Heart left ventricle (tissue), 16 donors: ENCODE data around the gene FGF14. TPM values are rescaled to one million over a fixed set of nuclear protein-coding genes. Genes with fewer than 3 reads are reported as not detected.

Source experiments
- ATAC-seq, 4 donors: fragments of 200-7000 bp; cut with Tn5 transposase; one replicate each; pipeline ENCODE4 v1.9.1; 2020 to 2022; ENCODE audit warnings: moderate library complexity in 4 of 4, mild to moderate bottlenecking in 3 of 4, moderate number of reproducible peaks in 1 of 4
- DNase-seq, 5 donors: peaks; one replicate each; pipeline ENCODE4 v3.0.0-alpha.2; 2020
- H3K27ac ChIP-seq, 12 donors: fragments of 200-600 bp; sonication (generic) in 4 of 12; one replicate each; pipeline versions ENCODE4 v1.5.0 to v1.8.0; 2016 to 2022; ENCODE audit warnings: mild to moderate bottlenecking in 2 of 12
- H3K27me3 ChIP-seq, 9 donors: fragments of 200-600 bp; sonication (generic) in 2 of 9; one replicate each; pipeline versions ENCODE4 v1.5.1 to v1.8.0; 2016 to 2022; ENCODE audit warnings: mild to moderate bottlenecking in 3 of 9
- H3K36me3 ChIP-seq, 9 donors: fragments of 200-600 bp; sonication (generic) in 2 of 9; one replicate each; pipeline versions ENCODE4 v1.5.0 to v1.8.0; 2018 to 2022; ENCODE audit warnings: mild to moderate bottlenecking in 2 of 9
- H3K4me1 ChIP-seq, 12 donors: fragments of 200-600 bp; sonication (generic) in 4 of 12; one replicate each; pipeline versions ENCODE4 v1.5.0 to v1.8.0; 2016 to 2022; ENCODE audit warnings: mild to moderate bottlenecking in 3 of 12
- H3K4me3 ChIP-seq, 12 donors: fragments of 200-600 bp; sonication (generic) in 4 of 12; one replicate each; pipeline versions ENCODE4 v1.5.0 to v1.8.0; 2017 to 2022; ENCODE audit warnings: mild to moderate bottlenecking in 9 of 12, moderate library complexity in 4 of 12
- H3K9me3 ChIP-seq, 12 donors: fragments of 200-600 bp; sonication (generic) in 4 of 12; one replicate each; pipeline versions ENCODE4 v1.5.0 to v1.8.0; 2016 to 2022; ENCODE audit warnings: mild to moderate bottlenecking in 1 of 12
- POLR2A ChIP-seq, 2 donors: fragments of 450-650 bp; IDR thresholded peaks; one replicate each; pipeline ENCODE4 v1.6.1; 2017; ENCODE audit warnings: antibody characterized with exemption in 2 of 2, mild to moderate bottlenecking in 2 of 2, moderate library complexity in 2 of 2
- WGBS, 4 donors: extraction: QIAGEN DNeasy Blood & Tissue Kit in 2 of 4; methylation state at CpG; one replicate each; pipeline versions ENCODE4 v1.1.5 to v1.1.7; 2013 to 2018; 5-methylcytosine and 5-hydroxymethylcytosine counted together
- intact Hi-C, 10 donors: fragments of 100-400 bp; cut with DNase I; formaldehyde crosslinking; loops; one replicate each; pipeline versions ENCODE4 v1.11.1 to v1.14.2; 2022
- polyA plus RNA-seq, 2 donors: library from polyadenylated mRNA; stranded (reverse); fragments of 200-250 nt; gene quantifications; one replicate each; pipeline ENCODE4 v1.2.3, GENCODE V29; 2013
- total RNA-seq, 9 donors: library from RNA; depleted of rRNA in 2 of 9; stranded (reverse); fragments of >200 nt in 2 of 9; fragmentation: NEBNext Ultra II Directional in 3 of 9; extraction: Animal tissue kit (Norgen Biotek cat#: 25700) in 3 of 9; gene quantifications; one replicate each; pipeline versions ENCODE4 v1.1.0 to v1.2.4, GENCODE V29; 2016 to 2023
- TF ChIP-seq, protein P1 (sequence below), 12 donors: fragments of 200-600 bp; sonication (generic) in 4 of 12; IDR thresholded peaks; one replicate each; pipeline versions ENCODE4 v1.5.0 to v1.8.0; 2018 to 2022; ENCODE audit warnings: antibody characterized with exemption in 12 of 12, mild to moderate bottlenecking in 5 of 12
- donor health status: ischemic (EF 13 %, LVEDD 7.1; RV severe dilation, severe dysfunction).
- donor health status: healthy with polysubstance abuse.
- donor health status: DM: no; HTN: yes; CAD: no.
- donor health status: DM: no; HTN: no; CAD: no.
- donor health status: ischemic (EF 25% LVEDD 6.9; RV normal size, moderate dysfunction).
- donor health status: ischemic (EF 25% LVEDD 5.7; RV mildly dilated, moderate dysfunction).
- donor health status: healthy.
- donor health status: DM: yes; HTN: yes; CAD: no.
- donor health status: ischemic (EF 35%, LVEDD 5.7; RV mildly dilated, moderate dysfunction).
- donor health status: nonischemic (EF 11% LVEDD 7.7; RV severe dilation, severe dysfunction).
- donor health status: DM: yes; HTN: yes; CAD: no.
- donor health status: PGD.
- donor health status: ischemic (EF 29% LVEDD 5.4; RV normal size, mild dysfunction).
- donor health status: nonischemic (EF 23%, LVEDD 6.1; RV moderate dilation, normal function).

Gene FGF14
- total and polyA plus RNA-seq, 11 donors: 0.14 to 6.3 (median 3.9) TPM

DNA sequence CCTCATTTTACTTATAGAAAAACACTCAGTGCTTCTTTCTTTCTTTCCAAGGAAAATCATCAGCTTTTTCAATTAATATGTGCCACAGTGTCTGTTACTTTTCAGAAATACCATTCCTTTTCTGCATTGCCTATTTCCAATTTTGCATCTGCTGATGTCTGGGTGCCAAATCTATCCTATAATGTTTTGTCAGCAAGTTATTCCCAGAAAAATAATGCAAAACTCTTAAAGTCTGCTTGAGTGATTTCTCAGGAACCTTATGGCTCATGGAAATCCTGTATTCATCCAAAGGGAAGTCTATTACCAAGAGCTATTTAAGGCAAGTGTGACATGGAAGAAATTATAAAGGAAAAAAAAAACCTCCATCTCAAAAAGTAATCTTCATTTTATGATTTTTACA lies 224.4 kb downstream of the FGF14 start:
- no peak overlapping the region for H3K27ac ChIP-seq
- intact Hi-C loops: no loop called here
- no peaks in the 10 kb centered on the region for H3K36me3 ChIP-seq
- TF ChIP-seq, protein P1, sequence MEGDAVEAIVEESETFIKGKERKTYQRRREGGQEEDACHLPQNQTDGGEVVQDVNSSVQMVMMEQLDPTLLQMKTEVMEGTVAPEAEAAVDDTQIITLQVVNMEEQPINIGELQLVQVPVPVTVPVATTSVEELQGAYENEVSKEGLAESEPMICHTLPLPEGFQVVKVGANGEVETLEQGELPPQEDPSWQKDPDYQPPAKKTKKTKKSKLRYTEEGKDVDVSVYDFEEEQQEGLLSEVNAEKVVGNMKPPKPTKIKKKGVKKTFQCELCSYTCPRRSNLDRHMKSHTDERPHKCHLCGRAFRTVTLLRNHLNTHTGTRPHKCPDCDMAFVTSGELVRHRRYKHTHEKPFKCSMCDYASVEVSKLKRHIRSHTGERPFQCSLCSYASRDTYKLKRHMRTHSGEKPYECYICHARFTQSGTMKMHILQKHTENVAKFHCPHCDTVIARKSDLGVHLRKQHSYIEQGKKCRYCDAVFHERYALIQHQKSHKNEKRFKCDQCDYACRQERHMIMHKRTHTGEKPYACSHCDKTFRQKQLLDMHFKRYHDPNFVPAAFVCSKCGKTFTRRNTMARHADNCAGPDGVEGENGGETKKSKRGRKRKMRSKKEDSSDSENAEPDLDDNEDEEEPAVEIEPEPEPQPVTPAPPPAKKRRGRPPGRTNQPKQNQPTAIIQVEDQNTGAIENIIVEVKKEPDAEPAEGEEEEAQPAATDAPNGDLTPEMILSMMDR (IDR thresholded peaks at IDR 0.05): no peak
- TF ChIP-seq POLR2A (IDR thresholded peaks at IDR 0.05): no peak
- no peaks in the 10 kb centered on the region for H3K27me3 ChIP-seq
- ATAC-seq (no peak), DNase-seq (no peak)
- H3K4me1 ChIP-seq: no peaks in the 10 kb centered on the region
- H3K9me3 ChIP-seq: peaks cover 0 to 3% (median 0%) of the 10 kb centered on the region in 12 donors
- H3K4me3 ChIP-seq: no peak overlapping the region

DNA sequence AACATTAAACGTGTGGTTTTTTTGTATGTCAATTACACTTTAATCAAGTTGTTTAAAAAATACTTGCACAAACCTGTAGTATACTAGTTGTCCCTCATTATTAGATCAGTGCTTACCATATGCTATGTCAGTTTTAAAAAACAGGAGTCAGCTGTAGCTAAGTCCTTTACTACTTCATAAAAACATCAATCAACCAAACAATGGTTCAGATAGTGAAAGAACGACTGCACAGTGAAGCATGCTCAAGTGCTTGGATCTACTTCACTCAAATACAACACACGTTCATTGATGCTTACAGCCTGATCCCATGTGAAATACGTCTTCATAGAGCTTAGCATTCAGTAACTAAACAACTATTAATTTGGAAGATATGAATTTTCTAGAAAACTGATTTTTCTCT lies 225.0 kb downstream of the FGF14 start:
- no peak for ATAC-seq
- 53 to 60% (median 55%) methylated on average over 4 of the region's 4 CpGs for WGBS, 4 donors
- no peaks in the 10 kb centered on the region for H3K36me3 ChIP-seq

DNA sequence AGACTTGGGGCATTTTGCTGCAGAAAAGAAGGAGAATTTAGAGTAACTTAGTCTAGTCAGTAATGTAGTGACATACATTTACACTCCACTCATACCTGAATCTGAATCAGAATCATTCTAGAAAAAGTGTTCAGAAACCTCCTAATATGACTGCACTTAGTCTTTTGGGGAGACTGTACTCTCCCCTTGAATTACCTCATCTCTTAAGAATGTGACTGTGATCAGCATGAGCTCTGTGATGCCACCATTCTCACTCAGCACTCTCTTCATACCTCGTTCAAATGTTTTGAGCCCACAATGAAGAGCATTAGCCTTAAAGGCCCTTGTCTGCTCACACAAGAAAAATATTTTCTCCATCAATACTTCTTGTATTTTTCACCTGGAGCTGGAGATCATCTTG lies 229.4 kb downstream of the FGF14 start:
- DNase-seq (no peak), ATAC-seq (no peak)
- TF ChIP-seq POLR2A (IDR thresholded peaks at IDR 0.05): no peak
- TF ChIP-seq, protein P1 (IDR thresholded peaks at IDR 0.05): no peak
- Histone ChIP-seq H3K36me3 (no peaks in the 10 kb centered on the region), H3K4me3 (no peak overlapping the region), H3K4me1 (no peaks in the 10 kb centered on the region), H3K9me3 (peaks cover 0 to 3% (median 0%) of the 10 kb centered on the region in 12 donors), H3K27ac (no peak overlapping the region), H3K27me3 (no peaks in the 10 kb centered on the region)
- WGBS, 4 donors: 18 to 46% (median 28%) methylated on average over 1 of the region's 1 CpG; no CpG with 5 or more reads in 1 of the 4 donors
- intact Hi-C loops: no loop called here

More for the DNA sequence above, 225.0 kb downstream of the FGF14 start:
- H3K27me3 ChIP-seq: no peaks in the 10 kb centered on the region
- no peak overlapping the region for H3K27ac ChIP-seq
- TF ChIP-seq POLR2A (IDR thresholded peaks at IDR 0.05): no peak
- H3K4me1 ChIP-seq: no peaks in the 10 kb centered on the region
- intact Hi-C loops: no loop called here
- no peak overlapping the region for H3K4me3 ChIP-seq
- peaks cover 0 to 3% (median 0%) of the 10 kb centered on the region in 12 donors for H3K9me3 ChIP-seq
- DNase-seq: no peak

DNA sequence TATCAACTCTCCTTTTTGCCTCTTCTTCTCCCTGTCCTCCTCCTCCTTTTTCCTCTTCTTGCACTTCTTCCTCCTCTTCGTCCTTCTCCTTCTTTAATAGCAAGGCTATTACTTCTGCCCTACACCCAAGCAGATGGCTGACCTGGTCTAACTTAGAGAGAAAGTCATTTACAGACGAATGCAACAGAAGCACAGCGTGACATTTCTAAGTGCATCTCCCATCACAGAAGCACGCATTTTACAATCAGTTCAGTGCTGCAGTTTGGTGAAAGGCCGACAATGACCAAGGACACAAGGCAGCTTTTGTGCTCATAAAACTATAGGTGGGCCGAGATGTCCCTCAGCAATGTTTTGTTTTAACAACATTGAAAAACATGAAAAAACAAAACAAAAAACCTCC lies 231.5 kb downstream of the FGF14 start:
- H3K36me3 ChIP-seq: no peaks in the 10 kb centered on the region
- no peak overlapping the region for H3K27ac ChIP-seq
- H3K4me1 ChIP-seq: no peaks in the 10 kb centered on the region
- H3K4me3 ChIP-seq: no peak overlapping the region
- intact Hi-C loops: no loop called here
- no peaks in the 10 kb centered on the region for H3K27me3 ChIP-seq
- peaks cover 0 to 3% (median 0%) of the 10 kb centered on the region in 12 donors for H3K9me3 ChIP-seq
- DNase-seq (no peak), ATAC-seq (no peak)
- 71 to 78% (median 73%) methylated on average over 6 of the region's 6 CpGs for WGBS, 4 donors
- TF ChIP-seq, protein P1 (IDR thresholded peaks at IDR 0.05): no peak
- no peak for TF ChIP-seq POLR2A (IDR thresholded peaks at IDR 0.05)

DNA sequence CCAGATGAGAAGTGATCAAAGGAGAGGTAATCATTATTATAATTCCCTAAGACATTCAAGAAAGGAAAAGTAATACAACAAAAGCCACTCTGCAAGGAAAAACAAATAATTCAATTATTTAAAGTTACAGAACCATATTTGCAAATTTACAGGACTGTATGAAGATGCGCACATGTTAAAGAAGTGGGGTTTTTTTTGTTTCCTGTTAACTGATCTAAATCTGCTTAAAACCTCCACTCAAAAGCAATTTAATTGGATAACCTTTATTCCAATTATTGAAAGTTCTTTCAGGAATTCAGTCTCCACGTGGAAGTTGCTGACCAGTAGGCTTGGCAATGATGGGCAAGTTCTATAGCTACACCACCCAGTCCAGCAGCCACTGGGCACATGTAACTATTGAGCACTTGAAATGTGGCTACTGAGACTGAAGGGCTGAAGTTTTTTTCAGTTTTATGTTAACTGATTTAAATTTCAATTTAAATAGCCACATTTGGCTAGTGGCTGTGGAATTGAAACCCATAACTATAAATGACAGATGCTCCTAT lies 232.3 kb downstream of the FGF14 start:
- WGBS, 4 donors: 58 to 64% (median 62%) methylated on average over 2 of the region's 2 CpGs
- TF ChIP-seq POLR2A (IDR thresholded peaks at IDR 0.05): no peak
- TF ChIP-seq, protein P1 (IDR thresholded peaks at IDR 0.05): no peak
- no peaks in the 10 kb centered on the region for H3K27me3 ChIP-seq

More for the DNA sequence above, 232.3 kb downstream of the FGF14 start:
- no peaks in the 10 kb centered on the region for H3K9me3 ChIP-seq
- no peak overlapping the region for H3K4me3 ChIP-seq
- H3K36me3 ChIP-seq: no peaks in the 10 kb centered on the region
- H3K27ac ChIP-seq: no peak overlapping the region
- intact Hi-C loops: no loop called here
- DNase-seq (no peak), ATAC-seq (no peak)
- no peaks in the 10 kb centered on the region for H3K4me1 ChIP-seq
